Right lobe of liver (tissue), 4 donors: ENCODE results near the gene CAGE1.

ENCODE experiments used
- CTCF ChIP-seq, 4 donors: fragments of 200-600 bp in 3 of 4; fragments of 450-650 bp in 1 of 4; IDR thresholded peaks; one replicate each; pipeline versions ENCODE4 v1.5.1 to v1.8.0; 2016 to 2022; ENCODE audit warnings: antibody characterized with exemption in 4 of 4, mild to moderate bottlenecking in 2 of 4
- POLR2A ChIP-seq: fragments of 450-650 bp; IDR thresholded peaks from one replicate; pipeline ENCODE4 v1.6.1; 2017; ENCODE audit warnings: antibody characterized with exemption, mild to moderate bottlenecking
- donor health status: DM: no; HTN: no; CAD: no.
- donor health status: DM: no; HTN: no; CAD: no.
- donor health status: DM: no; HTN: yes; CAD: no.

- TF ChIP-seq CTCF (IDR thresholded peaks at IDR 0.05) (no peak), POLR2A (no peak)
Measured at GRCh38 chr6:7341989-7342742, 47.4 kb downstream of the CAGE1 start.
